Activated CD4-positive, alpha-beta T cell treated with anti-CD3 and anti-CD28 coated beads, Interleukin-2, amount 10 ng/mL, durations not matched to agents 7 days and 5 days (primary cell): Measurements from ENCODE around the gene TAOK2. TPM values are rescaled to one million over a fixed set of nuclear protein-coding genes. Genes with fewer than 3 reads are reported as not detected.
"Not testable (repeated sequence)": the region's sequence is repeated elsewhere in the genome, so short reads cannot be mapped to it uniquely, and the experiment has no call there.

Source experiments
- CTCF ChIA-PET: fragments of 350-600 bp; sonication (Branson Sonifier 250); formaldehyde crosslinking; loops from one replicate; lab custom pipeline; 2021; ENCODE audit warnings: antibody characterized with exemption; lab: Charles Lee
- POLR2A ChIA-PET: fragments of 350-600 bp; sonication (Branson Sonifier 250); formaldehyde crosslinking; loops from one replicate; lab custom pipeline; 2021; ENCODE audit warnings: antibody characterized with exemption; lab: Charles Lee
- DNase-seq: peaks from one replicate; pipeline ENCODE4 v3.0.0-alpha.2; 2020
- H3K27ac Mint-ChIP-seq: one replicate; pipeline ENCODE4 v1.8.0; 2021; ENCODE audit warnings: mild to moderate bottlenecking, moderate library complexity, mixed read lengths
- H3K27me3 Mint-ChIP-seq: one replicate; pipeline ENCODE4 v1.8.0; 2021; ENCODE audit warnings: mixed read lengths
- H3K36me3 Mint-ChIP-seq: one replicate; pipeline ENCODE4 v1.8.0; 2021; ENCODE audit warnings: low read depth, mixed read lengths
- H3K4me1 Mint-ChIP-seq: one replicate; pipeline ENCODE4 v1.8.0; 2021; ENCODE audit warnings: mixed read lengths
- H3K4me3 Mint-ChIP-seq: one replicate; pipeline ENCODE4 v1.8.0; 2021; ENCODE audit warnings: mild to moderate bottlenecking, moderate library complexity, mixed read lengths
- H3K9me3 Mint-ChIP-seq: one replicate; pipeline ENCODE4 v1.8.0; 2021; ENCODE audit warnings: mixed read lengths
- total RNA-seq, 2 experiments: library from RNA; stranded (reverse); gene quantifications; one replicate each; pipeline ENCODE4 v1.2.3, GENCODE V29; 2021

TAOK2 gene
- total RNA-seq, 2 experiments from 2014 or later, result 47.7 to 48.8 TPM

DNA sequence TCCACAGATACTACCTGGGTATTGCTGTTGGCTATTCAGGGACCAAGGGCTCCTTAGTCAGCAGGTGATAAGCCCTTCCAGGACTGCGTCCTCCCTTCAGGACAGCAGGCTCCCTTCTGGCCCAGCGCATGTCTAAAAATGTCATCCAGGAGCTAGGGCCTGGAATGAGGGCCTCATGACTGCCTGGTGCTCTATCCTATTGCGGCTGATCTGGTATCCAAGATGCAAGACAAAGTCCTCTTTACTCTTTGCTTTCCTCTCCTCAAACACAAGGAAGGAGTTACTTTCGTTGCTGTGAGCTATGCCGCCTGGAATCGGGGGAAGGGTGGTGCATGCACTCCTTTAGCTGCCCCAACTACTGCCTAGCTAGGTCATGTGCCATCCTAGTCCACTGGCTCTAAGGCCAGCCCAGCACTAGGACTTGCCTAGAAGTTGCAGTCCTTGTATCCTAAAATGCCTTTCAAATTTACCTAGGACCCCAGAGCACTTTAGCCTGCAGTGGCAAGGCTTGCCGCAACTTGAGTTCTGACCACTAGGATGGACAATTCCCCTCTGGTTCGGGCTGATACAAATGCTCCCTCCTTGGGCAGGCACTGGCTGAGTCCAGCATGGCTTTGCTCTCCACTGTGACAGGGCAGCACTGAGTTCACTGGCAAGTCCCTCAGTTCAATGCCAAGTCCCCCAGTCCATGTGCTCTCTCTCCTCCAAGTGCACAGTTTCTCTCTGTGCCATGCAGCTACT, 21.9 kb upstream of the TAOK2 start:
- peaks cover 3% of the 10 kb centered on the region for H3K36me3 Mint-ChIP-seq
- H3K27me3 Mint-ChIP-seq, result peaks cover 5% of the 10 kb centered on the region
- CTCF ChIA-PET, result interaction anchor here (0.6 to 1.6 kb wide), 2 partner anchors 10 to 44 kb away, joined by 3 to 4 read pairs; partner anchors contain the start of gene TMEM219
- DNase-seq, result no peak
- POLR2A ChIA-PET, result no interaction called here
- no peak overlapping the region for H3K27ac Mint-ChIP-seq
- peaks cover 5% of the 10 kb centered on the region for H3K9me3 Mint-ChIP-seq
- H3K4me1 Mint-ChIP-seq, result no peaks in the 10 kb centered on the region
- no peak overlapping the region for H3K4me3 Mint-ChIP-seq

DNA sequence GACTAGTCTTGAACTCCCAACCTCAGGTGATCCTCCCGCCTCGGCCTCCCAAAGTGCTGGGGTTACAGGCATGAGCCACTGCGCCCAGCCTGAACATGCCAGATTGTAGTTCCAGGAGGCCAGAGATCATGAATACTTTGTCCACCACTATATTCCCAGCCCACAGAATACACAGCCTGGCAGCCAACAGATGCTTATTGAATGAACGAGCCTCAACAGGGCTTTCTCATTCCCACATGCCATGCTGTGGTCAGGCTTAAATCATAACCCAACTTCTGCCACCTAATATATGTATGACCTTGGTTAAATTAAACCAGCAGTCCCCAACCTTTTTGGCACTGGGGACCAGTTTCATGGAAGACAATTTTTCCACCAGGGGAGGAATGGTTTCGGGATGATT, 14.9 kb upstream of the TAOK2 start:
- Mint-ChIP-seq H3K9me3 (no peaks in the 10 kb centered on the region), H3K4me3 (no peak overlapping the region)

DNA sequence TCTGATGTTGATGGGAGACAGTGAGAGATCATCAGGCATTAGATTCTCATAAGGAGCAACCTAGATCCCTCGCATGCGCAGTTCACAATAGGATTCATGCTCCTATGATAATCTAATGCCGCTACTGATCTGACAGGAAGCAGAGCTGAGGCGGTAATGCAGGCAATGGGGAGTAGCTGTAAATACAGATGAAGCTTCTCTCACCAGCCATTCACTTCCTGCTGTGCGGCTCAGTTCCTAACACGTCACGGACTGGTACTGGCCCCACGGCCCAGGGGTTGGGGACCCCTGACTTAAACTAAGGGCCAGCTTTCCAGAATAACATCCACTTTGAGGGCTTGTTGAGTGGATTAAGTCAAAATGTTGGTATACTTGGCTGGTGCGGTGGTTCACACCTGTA, 14.4 kb upstream of the TAOK2 start:
- Mint-ChIP-seq H3K27ac (no peak overlapping the region), H3K27me3 (peaks cover 3% of the 10 kb centered on the region), H3K36me3 (peaks cover 4% of the 10 kb centered on the region), H3K4me3 (no peak overlapping the region), H3K9me3 (no peaks in the 10 kb centered on the region), H3K4me1 (peaks cover 19% of the 10 kb centered on the region)
- DNase-seq, result no peak
- POLR2A ChIA-PET, result no interaction called here
- CTCF ChIA-PET, result interaction anchor here (0.9 to 1.0 kb wide), 3 partner anchors 11 to 16 kb away, joined by 3 to 5 read pairs (median 3); partner anchors contain the start of gene TAOK2

More for the DNA sequence above, 14.9 kb upstream of the TAOK2 start:
- peaks cover 19% of the 10 kb centered on the region for H3K4me1 Mint-ChIP-seq
- H3K36me3 Mint-ChIP-seq, result peaks cover 4% of the 10 kb centered on the region
- no peak for DNase-seq
- CTCF ChIA-PET, result interaction anchor here (0.6 to 1.0 kb wide), 4 partner anchors 12 to 123 kb away, joined by 3 to 5 read pairs (median 3); partner anchors contain the start of gene TAOK2
- peaks cover 3% of the 10 kb centered on the region for H3K27me3 Mint-ChIP-seq
- POLR2A ChIA-PET, result no interaction called here
- H3K27ac Mint-ChIP-seq, result no peak overlapping the region

DNA sequence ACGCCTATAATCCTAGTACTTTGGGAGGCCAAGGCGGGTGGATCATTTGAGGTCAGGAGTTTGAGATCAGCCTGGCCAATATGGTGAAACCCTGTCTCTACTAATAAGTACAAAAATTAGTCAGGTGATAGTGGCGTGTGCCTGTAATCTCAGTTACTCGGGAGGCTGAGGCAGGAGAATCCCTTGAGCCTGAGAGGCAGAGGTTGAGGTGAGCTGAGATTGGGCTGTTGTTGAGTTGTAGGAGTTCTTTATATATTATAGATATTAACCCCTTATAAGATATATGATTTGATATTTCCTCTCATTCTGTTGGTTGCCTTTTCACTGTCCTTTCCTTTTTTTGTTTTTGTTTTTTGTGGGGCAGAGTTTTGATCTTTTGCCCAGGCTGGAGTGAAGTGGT, 13.8 kb upstream of the TAOK2 start:
- H3K4me3 Mint-ChIP-seq, POLR2A ChIA-PET: not testable (repeated sequence)

DNA sequence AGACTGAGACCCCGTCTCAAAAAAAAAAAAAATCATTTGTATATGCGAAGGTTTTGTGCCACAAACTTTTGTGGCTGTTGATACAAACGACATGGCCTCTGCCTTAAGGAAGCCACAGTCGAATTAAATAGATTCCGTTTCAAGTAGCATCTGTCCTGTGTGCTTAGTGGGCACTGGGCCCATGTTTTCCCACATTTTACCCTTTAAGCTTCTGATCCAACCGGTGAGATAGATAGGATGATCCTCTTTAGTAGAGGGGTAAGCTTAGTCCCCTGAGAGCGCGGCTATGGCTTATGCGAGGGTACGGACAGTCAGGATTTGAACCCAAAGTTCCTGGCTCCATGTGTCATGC, 12.6 kb upstream of the TAOK2 start:
- peak overlapping the region; percentile 89 for H3K27ac Mint-ChIP-seq
- DNase-seq, result no peak
- H3K4me3 Mint-ChIP-seq, result peak overlapping the region; percentile 88
- ChIA-PET POLR2A (interaction anchor here (0.7 to 1.0 kb wide), 2 partner anchors 35 to 38 kb away, joined by 3 to 4 read pairs; partner anchors contain the start of gene KCTD13), CTCF (interaction anchor here (0.8 to 3.3 kb wide), 15 partner anchors 9 to 154 kb away, joined by 3 to 26 read pairs (median 4); partner anchors contain the start of genes KCTD13 and TAOK2)
- no peaks in the 10 kb centered on the region for H3K27me3 Mint-ChIP-seq
- H3K36me3 Mint-ChIP-seq, result peaks cover 7% of the 10 kb centered on the region
- no peaks in the 10 kb centered on the region for H3K9me3 Mint-ChIP-seq
- H3K4me1 Mint-ChIP-seq, result peaks cover 19% of the 10 kb centered on the region

More for the DNA sequence above, 13.8 kb upstream of the TAOK2 start:
- not testable (repeated sequence) for H3K27me3 Mint-ChIP-seq, H3K36me3 Mint-ChIP-seq, H3K27ac Mint-ChIP-seq, DNase-seq, H3K9me3 Mint-ChIP-seq
- CTCF ChIA-PET, result interaction anchor here (0.9 to 2.5 kb wide), 4 partner anchors 10 to 31 kb away, joined by 3 to 6 read pairs (median 4); partner anchors contain the start of gene TAOK2
- peaks cover 19% of the 10 kb centered on the region for H3K4me1 Mint-ChIP-seq

- POLR2A ChIA-PET, result interaction anchor here (0.6 to 1.0 kb wide), 6 partner anchors 11 to 262 kb away, joined by 3 to 6 read pairs (median 4); partner anchors contain the start of genes ALDOA, KCTD13 and TAOK2
- peaks cover 7% of the 10 kb centered on the region for H3K36me3 Mint-ChIP-seq
- H3K9me3 Mint-ChIP-seq, result no peaks in the 10 kb centered on the region
- DNase-seq, result peak; percentile 91
- H3K27me3 Mint-ChIP-seq, result no peaks in the 10 kb centered on the region
- CTCF ChIA-PET, result interaction anchor here (0.5 to 3.3 kb wide), 17 partner anchors 10 to 506 kb away, joined by 3 to 26 read pairs (median 4); partner anchors contain the start of genes KCTD13, KIF22 and TAOK2
- peak within 1 kb of the TSS; percentile 91 for H3K27ac Mint-ChIP-seq
- H3K4me1 Mint-ChIP-seq, result peaks cover 19% of the 10 kb centered on the region
- H3K4me3 Mint-ChIP-seq, result peak within 1 kb of the TSS; percentile 88
These were observed 12.0 kb upstream of the TAOK2 start, which contains the start of gene TMEM219 for GRCh38 chr16:29961479-29962343. Gene TMEM219, plus strand, starts transcription at chr16:29962079. Its CDS starts 1,065 bp downstream, at chr16:29963144.

DNA sequence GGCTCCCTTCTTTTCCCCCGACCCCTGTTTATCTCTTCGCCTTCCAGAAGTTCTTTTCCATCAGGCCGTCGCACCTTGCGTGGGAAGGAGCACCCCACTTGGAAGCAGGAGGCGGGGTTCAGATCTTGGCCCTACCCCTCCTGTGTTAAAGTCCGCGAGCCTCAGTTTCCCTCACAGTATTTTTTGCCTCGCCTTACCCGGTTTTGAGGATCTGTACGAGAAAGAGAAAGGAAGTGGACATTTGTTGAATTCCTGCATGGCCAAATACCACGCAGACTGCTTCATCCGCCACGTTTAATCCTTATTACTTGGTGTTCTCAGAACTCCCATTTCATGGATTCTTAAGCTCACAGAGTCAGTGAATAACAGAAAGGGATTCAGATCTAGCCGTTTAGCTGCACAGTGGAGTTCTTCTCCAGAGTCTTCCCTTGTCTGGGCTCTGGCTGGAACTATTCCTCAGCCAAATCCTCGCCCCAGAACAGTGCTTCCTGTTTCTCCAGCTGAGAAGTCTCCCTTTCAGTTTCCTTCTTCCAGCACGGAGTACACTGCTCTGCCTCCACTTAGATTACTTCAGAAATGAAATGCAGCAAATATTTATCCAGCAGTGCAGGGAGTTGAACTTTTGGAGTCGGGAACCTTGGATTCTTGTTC, 11.2 kb upstream of the TAOK2 start:
- peak overlapping the region; percentile 88 for H3K4me3 Mint-ChIP-seq
- POLR2A ChIA-PET, result interaction anchor here (0.6 to 1.0 kb wide), 7 partner anchors 10 to 263 kb away, joined by 3 to 6 read pairs (median 3); partner anchors contain the start of genes ALDOA, KCTD13 and TAOK2

GRCh38 chr16:29963021-29963743, 10.5 kb upstream of the TAOK2 start:
- H3K36me3 Mint-ChIP-seq, result peaks cover 7% of the 10 kb centered on the region
- H3K9me3 Mint-ChIP-seq, result no peaks in the 10 kb centered on the region
- H3K27ac Mint-ChIP-seq, result peak overlapping the region; percentile 91
- no peaks in the 10 kb centered on the region for H3K27me3 Mint-ChIP-seq
- ChIA-PET POLR2A (interaction anchor here (0.9 kb wide), 1 partner anchor 10 kb away, joined by 3 read pairs; the partner anchor contains the start of gene TAOK2), CTCF (interaction anchor here (3.3 kb wide), 1 partner anchor 10 kb away, joined by 26 read pairs; the partner anchor contains the start of gene TAOK2)
- no peak for DNase-seq
- peaks cover 19% of the 10 kb centered on the region for H3K4me1 Mint-ChIP-seq
- peak overlapping the region; percentile 88 for H3K4me3 Mint-ChIP-seq

More for the DNA sequence above, 11.2 kb upstream of the TAOK2 start:
- Mint-ChIP-seq H3K9me3 (no peaks in the 10 kb centered on the region), H3K27me3 (no peaks in the 10 kb centered on the region), H3K36me3 (peaks cover 7% of the 10 kb centered on the region), H3K4me1 (peaks cover 19% of the 10 kb centered on the region), H3K27ac (peak overlapping the region; percentile 91)
- CTCF ChIA-PET, result interaction anchor here (0.5 to 3.3 kb wide), 12 partner anchors 11 to 506 kb away, joined by 3 to 26 read pairs (median 4); partner anchors contain the start of genes KCTD13, KIF22 and TAOK2
- DNase-seq, result no peak

DNA sequence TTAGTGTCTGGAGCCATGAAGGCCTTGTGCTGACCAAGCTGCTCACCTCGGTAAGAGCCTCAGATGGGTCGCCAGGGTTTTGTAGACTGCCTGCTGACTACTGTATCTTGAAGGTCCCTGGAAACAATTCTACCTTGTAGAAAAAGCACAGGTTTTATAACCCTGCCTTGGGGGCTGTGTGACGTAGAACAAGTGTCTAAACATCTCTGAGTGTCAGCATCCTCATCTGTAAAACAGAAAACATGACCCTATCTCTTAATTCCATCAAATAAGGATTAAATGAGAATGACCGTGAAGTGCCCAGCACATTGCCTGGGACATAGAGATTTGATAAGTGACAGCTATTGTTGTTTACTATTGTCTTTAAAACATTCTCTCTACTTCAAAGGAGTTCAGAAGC, 5.5 kb upstream of the TAOK2 start:
- peaks cover 26% of the 10 kb centered on the region for H3K36me3 Mint-ChIP-seq
- H3K27ac Mint-ChIP-seq, result no peak overlapping the region
- peaks cover 1% of the 10 kb centered on the region for H3K9me3 Mint-ChIP-seq
- ChIA-PET CTCF (no interaction called here), POLR2A (no interaction called here)
- H3K27me3 Mint-ChIP-seq, result no peaks in the 10 kb centered on the region
- no peak for DNase-seq
- H3K4me1 Mint-ChIP-seq, result peaks cover 9% of the 10 kb centered on the region
- H3K4me3 Mint-ChIP-seq, result no peak overlapping the region

DNA sequence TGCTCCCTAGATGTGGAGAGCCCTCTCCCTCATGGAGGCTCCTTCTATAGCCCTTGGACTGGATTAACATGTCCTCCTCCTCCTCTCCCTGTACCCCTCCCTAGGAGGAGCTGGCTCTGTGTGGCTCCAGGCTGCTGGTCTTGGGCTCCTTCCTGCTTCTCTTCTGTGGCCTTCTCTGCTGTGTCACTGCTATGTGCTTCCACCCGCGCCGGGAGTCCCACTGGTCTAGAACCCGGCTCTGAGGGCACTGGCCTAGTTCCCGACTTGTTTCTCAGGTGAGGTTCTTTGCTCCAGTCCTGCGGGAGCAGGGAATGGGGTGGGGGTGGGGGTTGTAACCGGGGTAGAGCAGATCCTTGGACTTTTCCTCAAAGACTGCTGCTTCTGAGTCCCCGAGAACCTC, 2.4 kb upstream of the TAOK2 start:
- H3K4me3 Mint-ChIP-seq, result no peak overlapping the region
- POLR2A ChIA-PET, result no interaction called here
- DNase-seq, result no peak

DNA sequence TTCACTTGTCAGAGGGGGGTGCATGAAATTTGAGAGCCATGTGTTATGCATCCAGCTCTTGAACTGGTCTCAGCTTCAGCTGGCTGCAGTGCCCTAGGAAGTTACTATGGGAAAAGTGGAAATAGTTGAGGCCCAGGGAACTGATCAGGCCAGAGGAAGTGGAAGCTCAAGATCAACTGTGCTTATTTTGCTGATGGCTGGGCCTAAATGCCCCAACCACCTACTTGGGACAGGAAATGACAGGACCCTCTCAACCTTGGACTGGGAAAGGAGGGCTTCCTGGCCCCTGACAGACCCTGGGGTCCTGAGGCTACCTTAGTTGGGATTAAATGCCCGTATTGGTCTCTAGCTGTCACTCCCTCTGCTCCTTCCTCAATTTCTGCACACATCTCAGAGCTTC, 1.2 kb upstream of the TAOK2 start:
- H3K4me3 Mint-ChIP-seq, result peak overlapping the region; percentile 87
- CTCF ChIA-PET, result interaction anchor here (0.7 to 3.2 kb wide), 9 partner anchors 9 to 165 kb away, joined by 3 to 26 read pairs (median 4); partner anchors contain the start of genes CDIPT and TMEM219
- H3K36me3 Mint-ChIP-seq, result peaks cover 26% of the 10 kb centered on the region
- H3K27me3 Mint-ChIP-seq, result no peaks in the 10 kb centered on the region
- peaks cover 35% of the 10 kb centered on the region for H3K4me1 Mint-ChIP-seq
- H3K27ac Mint-ChIP-seq, result peak overlapping the region; percentile 88
- POLR2A ChIA-PET, result interaction anchor here (0.6 kb wide), 1 partner anchor 11 kb away, joined by 6 read pairs; the partner anchor contains the start of gene TMEM219
- peaks cover 4% of the 10 kb centered on the region for H3K9me3 Mint-ChIP-seq
- no peak for DNase-seq

More for the DNA sequence above, 2.4 kb upstream of the TAOK2 start:
- CTCF ChIA-PET, result interaction anchor here (1.6 kb wide), 1 partner anchor 11 kb away, joined by 4 read pairs; no protein-coding TSS in a partner anchor
- no peak overlapping the region for H3K27ac Mint-ChIP-seq
- peaks cover 26% of the 10 kb centered on the region for H3K36me3 Mint-ChIP-seq
- H3K9me3 Mint-ChIP-seq, result peaks cover 4% of the 10 kb centered on the region
- H3K4me1 Mint-ChIP-seq, result peaks cover 25% of the 10 kb centered on the region
- H3K27me3 Mint-ChIP-seq, result no peaks in the 10 kb centered on the region
